Fibroblast of pulmonary artery (primary cell): ENCODE measurements around the gene LRRC23.

Source experiments
- DNase-seq: peaks from one replicate; pipeline ENCODE4 v3.0.0-alpha.2; 2010; ENCODE audit warnings: low read depth
- H3K4me3 ChIP-seq: replicated peaks from 2 replicates; pipeline ENCODE4 v1.5.1; 2011; ENCODE audit warnings: low read depth, mild to moderate bottlenecking, control low read depth, low read length, moderate library complexity
- TF ChIP-seq, protein P1 (sequence below): IDR thresholded peaks from 2 replicates; pipeline ENCODE4 v1.5.1; 2011; ENCODE audit warnings: mild to moderate bottlenecking, control low read depth, low read length, inconsistent platforms; ENCODE audit errors: missing control alignments

Gene LRRC23

DNA sequence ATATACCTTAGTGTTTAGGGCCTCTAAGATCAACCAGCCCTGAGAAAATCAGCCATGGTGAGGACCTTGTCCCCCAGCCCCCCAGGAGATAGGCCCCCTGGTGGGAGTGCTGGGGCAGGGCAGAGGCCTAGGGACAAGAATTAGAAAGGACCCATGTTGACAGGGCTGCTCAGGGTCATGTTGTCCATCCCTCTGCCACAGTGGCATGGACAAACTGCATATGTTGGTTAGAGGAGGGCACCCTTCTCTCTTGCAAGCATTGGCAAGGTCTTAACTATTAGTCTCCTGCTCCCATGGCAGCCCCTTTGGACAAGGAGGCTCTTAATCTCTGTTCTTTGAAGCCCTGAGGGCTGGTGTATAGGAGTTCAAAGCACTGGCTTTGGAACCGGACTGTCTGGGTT is 45.8 kb downstream of the LRRC23 start:
- TF ChIP-seq, protein P1, sequence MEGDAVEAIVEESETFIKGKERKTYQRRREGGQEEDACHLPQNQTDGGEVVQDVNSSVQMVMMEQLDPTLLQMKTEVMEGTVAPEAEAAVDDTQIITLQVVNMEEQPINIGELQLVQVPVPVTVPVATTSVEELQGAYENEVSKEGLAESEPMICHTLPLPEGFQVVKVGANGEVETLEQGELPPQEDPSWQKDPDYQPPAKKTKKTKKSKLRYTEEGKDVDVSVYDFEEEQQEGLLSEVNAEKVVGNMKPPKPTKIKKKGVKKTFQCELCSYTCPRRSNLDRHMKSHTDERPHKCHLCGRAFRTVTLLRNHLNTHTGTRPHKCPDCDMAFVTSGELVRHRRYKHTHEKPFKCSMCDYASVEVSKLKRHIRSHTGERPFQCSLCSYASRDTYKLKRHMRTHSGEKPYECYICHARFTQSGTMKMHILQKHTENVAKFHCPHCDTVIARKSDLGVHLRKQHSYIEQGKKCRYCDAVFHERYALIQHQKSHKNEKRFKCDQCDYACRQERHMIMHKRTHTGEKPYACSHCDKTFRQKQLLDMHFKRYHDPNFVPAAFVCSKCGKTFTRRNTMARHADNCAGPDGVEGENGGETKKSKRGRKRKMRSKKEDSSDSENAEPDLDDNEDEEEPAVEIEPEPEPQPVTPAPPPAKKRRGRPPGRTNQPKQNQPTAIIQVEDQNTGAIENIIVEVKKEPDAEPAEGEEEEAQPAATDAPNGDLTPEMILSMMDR, result peak; percentile 25
- DNase-seq, result no peak
- H3K4me3 ChIP-seq, result no peak overlapping the region

DNA sequence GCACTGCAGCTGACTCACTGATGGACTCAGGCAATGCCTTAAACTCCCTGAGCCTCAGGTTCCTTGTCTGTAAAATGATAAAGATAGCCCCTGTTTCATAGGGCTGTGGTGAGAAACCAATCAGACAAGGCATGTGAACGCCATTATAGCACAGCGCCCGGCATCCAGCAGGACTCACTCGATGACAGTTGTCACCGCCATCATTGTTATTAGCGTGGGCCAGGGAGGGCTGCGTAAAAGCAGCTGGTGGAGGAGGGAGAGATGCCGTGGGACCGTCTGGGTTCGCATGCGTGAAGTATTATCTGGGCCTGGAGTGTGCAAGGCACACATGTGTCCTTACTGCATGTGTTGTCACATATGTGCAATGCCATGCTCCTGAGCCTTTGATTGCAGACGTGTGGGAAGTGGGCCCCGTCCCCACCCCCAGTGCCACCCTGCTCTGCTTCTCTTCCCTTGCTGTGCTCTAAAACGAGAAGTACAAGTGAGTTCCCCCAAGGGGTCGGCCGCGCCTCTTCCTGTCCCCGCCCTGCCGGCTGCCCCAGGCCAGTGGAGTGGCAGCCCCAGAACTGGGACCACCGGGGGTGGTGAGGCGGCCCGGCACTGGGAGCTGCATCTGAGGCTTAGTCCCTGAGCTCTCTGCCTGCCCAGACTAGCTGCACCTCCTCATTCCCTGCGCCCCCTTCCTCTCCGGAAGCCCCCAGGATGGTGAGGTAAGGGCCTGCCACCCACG is 46.4 kb downstream of the LRRC23 start, which contains the start of gene PTPN6:
Gene PTPN6, plus strand, starts transcription at position 546 of the 730 bp plus-strand sequence. Its CDS starts 157 bp downstream, at position 703.
- TF ChIP-seq, protein P1, result no peak
- H3K4me3 ChIP-seq, result no peak within 1 kb of the TSS
- DNase-seq, result no peak

DNA sequence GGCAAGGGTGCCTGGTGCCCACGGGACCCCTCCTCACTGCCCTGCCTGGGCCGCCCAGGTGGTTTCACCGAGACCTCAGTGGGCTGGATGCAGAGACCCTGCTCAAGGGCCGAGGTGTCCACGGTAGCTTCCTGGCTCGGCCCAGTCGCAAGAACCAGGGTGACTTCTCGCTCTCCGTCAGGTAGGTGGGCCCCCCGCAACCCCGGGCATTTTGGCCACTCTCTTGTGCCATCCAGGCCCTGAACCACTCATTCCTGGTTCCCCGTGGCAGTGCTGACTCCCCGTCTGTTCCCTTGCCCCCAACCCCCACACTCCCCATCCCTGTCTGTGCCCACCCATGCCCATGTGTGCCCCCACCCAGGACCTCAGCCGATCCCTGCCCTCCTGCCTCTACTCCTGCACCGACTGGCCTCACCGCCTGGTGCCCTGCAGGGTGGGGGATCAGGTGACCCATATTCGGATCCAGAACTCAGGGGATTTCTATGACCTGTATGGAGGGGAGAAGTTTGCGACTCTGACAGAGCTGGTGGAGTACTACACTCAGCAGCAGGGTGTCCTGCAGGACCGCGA is 47.0 kb downstream of the LRRC23 start:
- no peak overlapping the region for H3K4me3 ChIP-seq
- TF ChIP-seq, protein P1, result no peak
- DNase-seq, result no peak

DNA sequence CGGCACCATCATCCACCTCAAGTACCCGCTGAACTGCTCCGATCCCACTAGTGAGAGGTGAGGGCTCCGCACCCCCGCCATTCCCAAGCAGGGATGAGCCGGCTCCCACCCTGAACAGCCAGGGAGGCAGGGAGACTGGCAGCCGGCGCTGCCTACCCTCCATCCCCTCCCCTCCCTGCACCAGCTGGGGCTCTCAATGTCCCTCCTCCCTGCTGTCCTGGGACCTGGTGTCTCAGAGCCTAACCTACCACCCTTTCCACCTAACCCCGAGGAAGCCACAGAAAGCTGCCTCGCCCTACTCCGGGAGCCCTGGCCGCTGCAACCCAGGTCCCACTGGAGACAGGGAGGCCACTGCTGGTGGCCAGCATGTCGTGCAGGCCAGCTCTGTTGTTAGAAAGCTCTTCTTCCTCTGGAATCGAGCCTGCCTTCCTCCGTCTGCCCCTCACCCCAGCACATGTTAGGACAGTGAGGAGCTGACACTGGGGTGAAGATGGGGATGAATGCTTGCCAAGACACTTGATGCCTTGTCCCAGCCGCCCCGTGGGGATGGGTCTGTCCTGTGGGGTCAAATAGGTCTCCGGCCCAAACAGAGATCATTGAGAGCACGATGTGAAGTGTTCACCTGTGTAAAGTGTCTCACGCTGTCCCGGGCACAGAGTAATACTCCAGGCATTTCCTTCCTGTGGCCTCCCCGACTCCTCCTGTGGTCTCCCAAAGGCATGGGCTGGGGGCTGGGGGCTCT is 47.7 kb downstream of the LRRC23 start:
- H3K4me3 ChIP-seq, result no peak overlapping the region
- TF ChIP-seq, protein P1, result no peak
- no peak for DNase-seq

DNA sequence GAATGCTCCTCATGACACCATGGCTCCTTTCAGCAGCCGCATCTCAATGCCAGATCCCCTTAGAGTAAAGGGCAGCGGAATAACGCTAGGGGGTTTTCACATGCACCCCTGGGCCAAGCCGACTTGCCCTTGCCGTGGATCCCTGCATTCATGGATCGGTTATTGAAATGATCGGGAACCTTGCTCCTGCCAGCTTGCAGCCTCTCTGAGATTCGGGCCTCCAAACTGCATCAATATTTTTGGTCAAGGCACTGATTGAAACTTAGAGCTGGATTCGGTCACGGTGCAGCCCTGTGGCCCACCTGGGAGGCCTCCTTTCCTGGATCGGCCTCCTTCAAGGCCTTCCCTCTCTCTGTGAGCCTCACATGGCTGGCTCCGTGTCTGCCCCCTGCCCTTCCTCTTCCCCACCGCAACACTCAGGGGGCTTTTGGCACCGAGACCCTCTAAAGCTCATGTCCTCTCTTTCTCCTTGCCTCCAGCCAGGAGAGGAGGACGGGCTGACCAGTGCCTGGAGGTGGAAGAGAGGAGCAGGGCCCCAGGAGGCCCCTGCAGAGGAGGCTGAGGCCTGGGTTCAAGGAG is 48.3 kb downstream of the LRRC23 start:
- TF ChIP-seq, protein P1, result no peak

DNA sequence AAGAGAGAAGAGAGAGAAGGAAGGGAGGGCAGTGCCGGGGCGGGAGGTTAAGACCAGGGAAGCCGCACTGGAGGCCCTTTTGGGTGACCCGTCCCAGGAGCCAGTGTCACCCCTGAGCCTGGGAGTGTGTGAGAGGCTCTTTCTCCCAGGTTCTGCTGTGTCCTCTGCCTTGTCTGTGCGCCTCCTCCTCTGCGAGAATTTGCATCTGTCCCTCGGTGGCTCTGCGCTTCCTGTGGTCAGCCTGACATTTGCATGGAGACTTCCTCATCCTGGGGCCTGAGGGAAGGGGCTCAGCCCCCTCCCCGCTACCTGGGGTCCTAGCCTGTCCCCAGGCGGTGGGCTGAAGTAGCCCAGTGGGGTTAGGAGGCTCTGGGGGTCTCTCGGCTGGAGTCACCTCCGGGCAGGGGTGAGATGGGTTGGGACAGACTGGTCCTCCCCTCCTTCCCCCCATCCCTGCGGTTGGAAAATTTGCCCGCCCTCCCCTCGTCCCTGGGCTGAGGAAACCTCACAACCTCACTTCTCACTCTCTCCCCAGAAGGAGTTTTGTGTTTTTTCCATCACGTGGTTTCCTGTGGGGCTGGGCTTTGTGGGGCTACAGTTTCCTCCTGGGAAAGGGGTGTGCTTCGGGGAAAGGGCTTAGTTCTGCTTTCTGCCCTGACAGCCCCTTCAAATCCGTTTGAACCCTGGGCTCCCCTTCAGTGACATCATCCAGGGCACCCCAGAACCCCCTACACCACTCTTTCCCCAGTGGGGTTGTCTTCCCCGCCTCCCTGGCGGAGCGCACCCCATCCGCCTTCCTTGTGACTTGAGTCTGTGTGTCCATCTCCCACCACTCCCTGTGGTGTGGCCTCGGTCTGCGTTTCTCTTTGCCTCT is 49.1 kb downstream of the LRRC23 start:
- H3K4me3 ChIP-seq, result no peak overlapping the region
- TF ChIP-seq, protein P1, result no peak
- peak; percentile 59 for DNase-seq

More for the DNA sequence above, 48.3 kb downstream of the LRRC23 start:
- DNase-seq, result no peak
- H3K4me3 ChIP-seq, result no peak overlapping the region
